PC-9 (cell line): ENCODE measurements around the gene HIGD1A. TPM values are rescaled to one million over a fixed set of nuclear protein-coding genes. Genes with fewer than 3 reads are reported as not detected.

Experiments used
- BruUV-seq: library from RNA; stranded (reverse); fragments of 400-500 nt; replicated peaks from 2 replicates; lab custom pipeline; 2021; lab: Mats Ljungman, UMichigan
- CTCF ChIA-PET: fragments of 300-600 bp; sonication (Branson Sonifier 250); formaldehyde crosslinking; loops from one replicate; lab custom pipeline; 2022; ENCODE audit warnings: antibody characterized with exemption; lab: Charles Lee
- POLR2A ChIA-PET: fragments of 300-600 bp; sonication (Branson Sonifier 250); formaldehyde crosslinking; loops from one replicate; lab custom pipeline; 2022; ENCODE audit warnings: antibody characterized with exemption; ENCODE audit not compliant: unreplicated experiment; lab: Charles Lee
- DNase-seq, 2 experiments: peaks; one replicate each; pipeline versions ENCODE4 v3.0.0 to v3.0.0-alpha.2; 2015 to 2022; ENCODE audit warnings: mixed read lengths in 1 of 2
- H2AFZ ChIP-seq: fragments of 200-600 bp; sonication (generic); 2 replicates; pipeline ENCODE4 v1.8.1; 2017; ENCODE audit warnings: antibody characterized with exemption
- H3F3A ChIP-seq: fragments of 200-600 bp; sonication (generic); 2 replicates; pipeline ENCODE4 v1.8.1; 2017; ENCODE audit warnings: antibody characterized with exemption, mild to moderate bottlenecking, low read depth; ENCODE audit not compliant: insufficient read depth
- H3K27ac ChIP-seq: fragments of 200-600 bp; sonication (generic); 2 replicates; pipeline ENCODE4 v1.6.1; 2016; ENCODE audit warnings: mixed run types
- H3K27me3 ChIP-seq: fragments of 200-600 bp; sonication (generic); 2 replicates; pipeline ENCODE4 v1.6.1; 2016; ENCODE audit warnings: low read depth, mixed run types; ENCODE audit not compliant: insufficient read depth
- H3K36me3 ChIP-seq: fragments of 200-600 bp; sonication (generic); 2 replicates; pipeline ENCODE4 v1.6.1; 2016; ENCODE audit warnings: low read depth, mixed run types
- H3K4me1 ChIP-seq: fragments of 200-600 bp; sonication (generic); replicated peaks from 2 replicates; pipeline ENCODE4 v1.6.1; 2016; ENCODE audit warnings: mixed run types; ENCODE audit not compliant: insufficient read depth
- H3K4me2 ChIP-seq: fragments of 200-600 bp; sonication (generic); 2 replicates; pipeline ENCODE4 v1.6.1; 2017; ENCODE audit warnings: mixed run types
- H3K4me3 ChIP-seq: fragments of 200-600 bp; sonication (generic); 2 replicates; pipeline ENCODE4 v1.6.1; 2016; ENCODE audit warnings: mixed run types
- H3K79me2 ChIP-seq: fragments of 200-600 bp; sonication (generic); 2 replicates; pipeline ENCODE4 v1.6.1; 2017; ENCODE audit warnings: low read depth, mixed run types
- H3K9me2 ChIP-seq: fragments of 200-600 bp; sonication (generic); 2 replicates; pipeline ENCODE4 v1.8.1; 2017; ENCODE audit warnings: mild to moderate bottlenecking; ENCODE audit not compliant: insufficient read depth
- H3K9me3 ChIP-seq: fragments of 200-600 bp; sonication (generic); 2 replicates; pipeline ENCODE4 v1.8.1; 2016; ENCODE audit warnings: low read depth; ENCODE audit not compliant: insufficient read depth
- H4K20me1 ChIP-seq: fragments of 200-600 bp; sonication (generic); 2 replicates; pipeline ENCODE4 v1.8.1; 2017; ENCODE audit not compliant: insufficient read depth
- CTCF ChIP-seq: fragments of 200-600 bp; sonication (generic); conservative IDR thresholded peaks from 2 replicates; pipeline ENCODE4 v1.6.1; 2017; ENCODE audit warnings: mixed run types, antibody characterized with exemption, mild to moderate bottlenecking, moderate library complexity
- EZH2 ChIP-seq: fragments of 200-600 bp; sonication (generic); IDR thresholded peaks from 2 replicates; pipeline ENCODE4 v1.8.0; 2017; ENCODE audit warnings: antibody characterized with exemption, low read depth
- intact Hi-C: fragments of 100-400 bp; cut with micrococcal nuclease; formaldehyde crosslinking; loops from one replicate; pipeline ENCODE4 v1.10.0; 2022; ENCODE audit not compliant: unreplicated experiment
- total RNA-seq: library from RNA; stranded (reverse); gene quantifications from 2 replicates; pipeline ENCODE4 v1.2.3, GENCODE V29; 2021

The HIGD1A gene
- total RNA-seq, 1 experiment from 2014 or later = 69.7 TPM

GRCh38 chr3:42799376-42799775, 4.9 kb downstream of the HIGD1A start:
- H3K79me2 ChIP-seq = peaks cover 58% of the 10 kb centered on the region
- no peaks in the 10 kb centered on the region for H4K20me1 ChIP-seq
- 0 out of 2 replicates have a peak, but pooled peaks cover 3% of the 10 kb centered on the region for H3K36me3 ChIP-seq
- H3F3A ChIP-seq = no peaks in the 10 kb centered on the region
- no peak overlapping the region for H3K4me3 ChIP-seq
- DNase-seq = no peak
- no peak overlapping the region for H3K27ac ChIP-seq
- no peaks in the 10 kb centered on the region for H3K27me3 ChIP-seq
- H3K4me2 ChIP-seq = no peak overlapping the region
- no peaks in the 10 kb centered on the region for H3K9me3 ChIP-seq
- ChIA-PET POLR2A (no interaction called here), CTCF (no interaction called here)
- TF ChIP-seq EZH2 = no peak
- TF ChIP-seq CTCF = no peak
- no peaks in the 10 kb centered on the region for H3K9me2 ChIP-seq
- BruUV-seq = no TSS peak
- intact Hi-C loops = no loop called here
- H2AFZ ChIP-seq = no peak overlapping the region
- H3K4me1 ChIP-seq = peaks cover 14% of the 10 kb centered on the region

GRCh38 chr3:42796332-42796885, 7.9 kb downstream of the HIGD1A start:
- H3K9me3 ChIP-seq = no peaks in the 10 kb centered on the region
- TF ChIP-seq EZH2 = no peak
- no peak for TF ChIP-seq CTCF
- no peak overlapping the region for H3K4me2 ChIP-seq
- H3K36me3 ChIP-seq = peaks cover 11% of the 10 kb centered on the region
- H3K4me3 ChIP-seq = no peak overlapping the region
- H3K9me2 ChIP-seq = no peaks in the 10 kb centered on the region
- POLR2A ChIA-PET = no interaction called here
- no peak overlapping the region for H2AFZ ChIP-seq
- peaks cover 35% of the 10 kb centered on the region for H3K79me2 ChIP-seq
- intact Hi-C loops = no loop called here
- H3K27ac ChIP-seq = no peak overlapping the region
- CTCF ChIA-PET = no interaction called here
- H3K27me3 ChIP-seq = no peaks in the 10 kb centered on the region
- no peaks in the 10 kb centered on the region for H3K4me1 ChIP-seq
- H4K20me1 ChIP-seq = peaks cover 3% of the 10 kb centered on the region; the same call in 1 of the 2 replicates
- no peaks in the 10 kb centered on the region for H3F3A ChIP-seq
- BruUV-seq = no TSS peak
- no peak for DNase-seq

GRCh38 chr3:42795621-42796181, 8.6 kb downstream of the HIGD1A start:
- ChIA-PET CTCF (no interaction called here), POLR2A (no interaction called here)
- intact Hi-C loops = no loop called here
- Histone ChIP-seq H4K20me1 (peaks cover 5% of the 10 kb centered on the region; the same call in 1 of the 2 replicates), H3K79me2 (peaks cover 28% of the 10 kb centered on the region), H3K9me2 (no peaks in the 10 kb centered on the region), H3F3A (no peaks in the 10 kb centered on the region), H3K9me3 (no peaks in the 10 kb centered on the region), H3K27ac (no peak overlapping the region), H3K4me1 (no peaks in the 10 kb centered on the region), H3K36me3 (peaks cover 11% of the 10 kb centered on the region), H3K4me2 (no peak overlapping the region), H3K27me3 (no peaks in the 10 kb centered on the region), H2AFZ (no peak overlapping the region), H3K4me3 (no peak overlapping the region)
- TF ChIP-seq CTCF = no peak
- no peak for TF ChIP-seq EZH2
- no TSS peak for BruUV-seq
- DNase-seq = no peak
